ENCODE results near the gene REEP2.
"Not testable (repeated sequence)": the region's sequence is repeated elsewhere in the genome, so short reads cannot be mapped to it uniquely, and the experiment has no call there.

Gene REEP2

GRCh38 chr5:138402640-138403039, 36.2 kb upstream of the REEP2 start:
- H2BK5ac ChIP-seq (ENCODE audit: low read depth, low read length, poor library complexity): no peak overlapping the region
- H3K9me3 ChIP-seq (ENCODE audit: insufficient read depth, low read depth, low read length): no peaks in the 10 kb centered on the region
- no peak overlapping the region for H4K91ac ChIP-seq (ENCODE audit: low read depth, low read length)
- H3K9ac ChIP-seq (ENCODE audit: low read length): no peak overlapping the region
- no peak overlapping the region for H3K4ac ChIP-seq (ENCODE audit: low read depth, low read length)
- no peak overlapping the region for H3K4me3 ChIP-seq (ENCODE audit: low read depth, low read length)
- no peak overlapping the region for H2BK120ac ChIP-seq (ENCODE audit: insufficient read depth, low read length, poor library complexity)
- no peak overlapping the region for H4K12ac ChIP-seq (ENCODE audit: low read depth, low read length)
- no peak overlapping the region for H3K18ac ChIP-seq (ENCODE audit: low read length)
- no peak for DNase-seq
- H3K36me3 ChIP-seq (ENCODE audit: control insufficient read depth in 1 of 2, insufficient read depth in 2 of 2, low read length in 2 of 2): peaks cover 26 to 35% of the 10 kb centered on the region in 2 experiments
- H3K23ac ChIP-seq (ENCODE audit: low read length): no peak overlapping the region
- H2AFZ ChIP-seq (ENCODE audit: insufficient read depth, low read length, poor library complexity): no peak overlapping the region
- no peaks in the 10 kb centered on the region for H3K79me2 ChIP-seq (ENCODE audit: control insufficient read depth, insufficient read depth, low read length, poor library complexity)
- no peaks in the 10 kb centered on the region for H3K4me1 ChIP-seq (ENCODE audit: control insufficient read depth in 1 of 2, insufficient read depth in 2 of 2, low read length in 2 of 2)
- H3K27ac ChIP-seq (ENCODE audit: low read depth, low read length): no peak overlapping the region
- H4K8ac ChIP-seq (ENCODE audit: low read depth, low read length): no peak overlapping the region
- H2AK5ac ChIP-seq (ENCODE audit: low read length): no peak overlapping the region
- no peak overlapping the region for H2BK12ac ChIP-seq (ENCODE audit: low read length)
- H3K4me2 ChIP-seq (ENCODE audit: low read length): no peak overlapping the region
- no peaks in the 10 kb centered on the region for H3K27me3 ChIP-seq (ENCODE audit: insufficient read depth, low read length)
- H3K14ac ChIP-seq (ENCODE audit: low read length): no peak overlapping the region
- no peaks in the 10 kb centered on the region for H3K79me1 ChIP-seq (ENCODE audit: low read length)

GRCh38 chr5:138408023-138408422, 30.8 kb upstream of the REEP2 start:
- Histone ChIP-seq H2BK5ac (ENCODE audit: low read depth, low read length, poor library complexity) (no peak overlapping the region), H4K8ac (ENCODE audit: low read depth, low read length) (no peak overlapping the region), H3K4me1 (ENCODE audit: control insufficient read depth in 1 of 2, insufficient read depth in 2 of 2, low read length in 2 of 2) (no peaks in the 10 kb centered on the region), H3K9ac (ENCODE audit: low read length) (no peak overlapping the region), H2AFZ (ENCODE audit: insufficient read depth, low read length, poor library complexity) (no peak overlapping the region), H3K27ac (ENCODE audit: low read depth, low read length) (no peak overlapping the region), H4K91ac (ENCODE audit: low read depth, low read length) (no peak overlapping the region), H4K12ac (ENCODE audit: low read depth, low read length) (no peak overlapping the region), H2AK5ac (ENCODE audit: low read length) (no peak overlapping the region), H3K4me3 (ENCODE audit: low read depth, low read length) (no peak overlapping the region), H3K14ac (ENCODE audit: low read length) (no peak overlapping the region), H3K4ac (ENCODE audit: low read depth, low read length) (no peak overlapping the region), H3K79me2 (ENCODE audit: control insufficient read depth, insufficient read depth, low read length, poor library complexity) (no peaks in the 10 kb centered on the region), H3K4me2 (ENCODE audit: low read length) (no peak overlapping the region), H3K23ac (ENCODE audit: low read length) (no peak overlapping the region), H3K36me3 (ENCODE audit: control insufficient read depth in 1 of 2, insufficient read depth in 2 of 2, low read length in 2 of 2) (peaks cover 18 to 23% of the 10 kb centered on the region in 2 experiments), H3K27me3 (ENCODE audit: insufficient read depth, low read length) (no peaks in the 10 kb centered on the region), H2BK12ac (ENCODE audit: low read length) (no peak overlapping the region), H3K79me1 (ENCODE audit: low read length) (no peaks in the 10 kb centered on the region), H3K18ac (ENCODE audit: low read length) (no peak overlapping the region), H2BK120ac (ENCODE audit: insufficient read depth, low read length, poor library complexity) (no peak overlapping the region), H3K9me3 (ENCODE audit: insufficient read depth, low read depth, low read length) (no peaks in the 10 kb centered on the region)
- WGBS (ENCODE audit: extremely low coverage, insufficient coverage, insufficient read length): no CpG with 5 or more reads among the region's 5 CpGs
- DNase-seq: no peak

DNA sequence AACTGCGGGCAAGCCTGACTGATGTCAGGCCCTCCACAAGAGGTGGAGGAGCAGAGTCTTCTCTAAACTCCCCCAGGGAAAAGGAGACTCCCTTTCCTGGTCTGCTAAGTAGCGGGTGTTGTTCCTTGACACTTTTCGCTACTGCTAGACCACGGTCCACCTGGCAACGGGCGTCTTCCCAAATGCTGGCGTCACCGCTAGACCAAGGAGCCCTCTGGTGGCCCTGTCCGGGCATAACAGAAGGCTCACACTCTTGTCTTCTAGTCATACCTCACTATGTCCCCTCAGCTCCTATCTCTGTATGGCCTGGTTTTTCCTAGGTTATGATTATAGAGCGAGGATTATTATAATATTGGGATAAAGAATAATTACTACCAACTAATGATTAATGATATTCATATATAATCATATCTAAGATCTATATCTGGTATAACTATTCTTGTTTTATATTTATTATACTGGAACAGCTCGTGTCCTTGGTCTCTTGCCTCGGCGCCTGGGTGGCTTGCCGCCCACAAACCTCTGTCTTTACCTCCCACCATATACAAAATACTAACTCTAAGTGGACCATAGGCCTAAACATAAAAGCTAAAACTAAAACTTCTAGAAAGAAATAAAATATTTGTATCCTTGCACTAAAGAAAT, 27.7 kb upstream of the REEP2 start:
- not testable (repeated sequence) for H3K27me3 ChIP-seq (ENCODE audit: insufficient read depth, low read length); H2BK12ac ChIP-seq (ENCODE audit: low read length); H2AFZ ChIP-seq (ENCODE audit: insufficient read depth, low read length, poor library complexity); H3K9me3 ChIP-seq (ENCODE audit: insufficient read depth, low read depth, low read length); H3K4me3 ChIP-seq (ENCODE audit: low read depth, low read length); H3K18ac ChIP-seq (ENCODE audit: low read length); H3K9ac ChIP-seq (ENCODE audit: low read length); H2BK120ac ChIP-seq (ENCODE audit: insufficient read depth, low read length, poor library complexity); H3K4me2 ChIP-seq (ENCODE audit: low read length); H4K8ac ChIP-seq (ENCODE audit: low read depth, low read length); H3K23ac ChIP-seq (ENCODE audit: low read length); H3K27ac ChIP-seq (ENCODE audit: low read depth, low read length); H4K12ac ChIP-seq (ENCODE audit: low read depth, low read length); H2BK5ac ChIP-seq (ENCODE audit: low read depth, low read length, poor library complexity); H3K79me2 ChIP-seq (ENCODE audit: control insufficient read depth, insufficient read depth, low read length, poor library complexity); H4K91ac ChIP-seq (ENCODE audit: low read depth, low read length); H3K79me1 ChIP-seq (ENCODE audit: low read length); H3K14ac ChIP-seq (ENCODE audit: low read length); H3K4me1 ChIP-seq (ENCODE audit: control insufficient read depth in 1 of 2, insufficient read depth in 2 of 2, low read length in 2 of 2); H3K4ac ChIP-seq (ENCODE audit: low read depth, low read length); H2AK5ac ChIP-seq (ENCODE audit: low read length)
- DNase-seq: peak; percentile 68 to 75
- WGBS (ENCODE audit: extremely low coverage, insufficient coverage, insufficient read length): no CpG with 5 or more reads among the region's 14 CpGs
- peaks cover 23 to 33% of the 10 kb centered on the region in 2 experiments for H3K36me3 ChIP-seq (ENCODE audit: control insufficient read depth in 1 of 2, insufficient read depth in 2 of 2, low read length in 2 of 2)

DNA sequence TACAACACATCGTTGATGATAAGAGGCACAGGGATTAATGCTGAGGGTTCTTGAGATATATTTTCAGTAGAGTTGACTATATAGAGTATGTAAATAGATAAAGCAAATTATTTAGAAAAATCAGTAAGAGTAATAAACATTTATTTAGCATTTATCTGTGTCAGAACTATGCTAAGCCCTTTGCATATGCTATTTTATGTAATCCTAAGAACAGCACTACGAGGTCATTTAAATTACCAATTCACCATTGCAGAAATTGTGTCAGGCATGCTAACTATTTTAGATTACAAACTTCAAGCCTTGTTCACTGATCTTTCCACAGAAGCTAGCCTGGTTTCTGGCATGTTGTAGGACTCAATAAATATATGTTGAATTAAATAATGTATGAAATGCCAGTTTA, 20.4 kb upstream of the REEP2 start:
- Histone ChIP-seq H2AFZ (ENCODE audit: insufficient read depth, low read length, poor library complexity) (no peak overlapping the region), H3K4ac (ENCODE audit: low read depth, low read length) (no peak overlapping the region), H3K23ac (ENCODE audit: low read length) (no peak overlapping the region), H3K36me3 (ENCODE audit: control insufficient read depth in 1 of 2, insufficient read depth in 2 of 2, low read length in 2 of 2) (peaks cover 38 to 51% of the 10 kb centered on the region in 2 experiments), H3K79me2 (ENCODE audit: control insufficient read depth, insufficient read depth, low read length, poor library complexity) (no peaks in the 10 kb centered on the region), H2AK5ac (ENCODE audit: low read length) (no peak overlapping the region), H2BK12ac (ENCODE audit: low read length) (no peak overlapping the region), H3K4me3 (ENCODE audit: low read depth, low read length) (no peak overlapping the region), H3K27ac (ENCODE audit: low read depth, low read length) (no peak overlapping the region), H3K18ac (ENCODE audit: low read length) (no peak overlapping the region), H3K9ac (ENCODE audit: low read length) (no peak overlapping the region), H4K12ac (ENCODE audit: low read depth, low read length) (no peak overlapping the region), H3K79me1 (ENCODE audit: low read length) (no peaks in the 10 kb centered on the region), H3K27me3 (ENCODE audit: insufficient read depth, low read length) (no peaks in the 10 kb centered on the region), H3K9me3 (ENCODE audit: insufficient read depth, low read depth, low read length) (no peaks in the 10 kb centered on the region), H2BK120ac (ENCODE audit: insufficient read depth, low read length, poor library complexity) (no peak overlapping the region), H3K4me1 (ENCODE audit: control insufficient read depth in 1 of 2, insufficient read depth in 2 of 2, low read length in 2 of 2) (no peaks in the 10 kb centered on the region), H4K91ac (ENCODE audit: low read depth, low read length) (no peak overlapping the region), H2BK5ac (ENCODE audit: low read depth, low read length, poor library complexity) (no peak overlapping the region), H3K14ac (ENCODE audit: low read length) (no peak overlapping the region), H4K8ac (ENCODE audit: low read depth, low read length) (no peak overlapping the region), H3K4me2 (ENCODE audit: low read length) (no peak overlapping the region)
- WGBS (ENCODE audit: extremely low coverage, insufficient coverage, insufficient read length): no CpG with 5 or more reads among the region's 2 CpGs
- no peak for DNase-seq
